Lower leg skin (tissue), 3 donors: ENCODE measurements around the gene MEIOB.

Experiments
- CTCF ChIP-seq, 3 donors: fragments of 450-650 bp; IDR thresholded peaks; one replicate each; pipeline ENCODE4 v1.5.1; 2016; ENCODE audit warnings: antibody characterized with exemption in 3 of 3, mild to moderate bottlenecking in 3 of 3, moderate library complexity in 2 of 3
- POLR2A ChIP-seq, 2 donors: fragments of 450-650 bp; IDR thresholded peaks; one replicate each; pipeline ENCODE4 v1.6.1; 2016 to 2017; ENCODE audit warnings: antibody characterized with exemption in 2 of 2, mild to moderate bottlenecking in 1 of 2, moderate library complexity in 1 of 2

DNA sequence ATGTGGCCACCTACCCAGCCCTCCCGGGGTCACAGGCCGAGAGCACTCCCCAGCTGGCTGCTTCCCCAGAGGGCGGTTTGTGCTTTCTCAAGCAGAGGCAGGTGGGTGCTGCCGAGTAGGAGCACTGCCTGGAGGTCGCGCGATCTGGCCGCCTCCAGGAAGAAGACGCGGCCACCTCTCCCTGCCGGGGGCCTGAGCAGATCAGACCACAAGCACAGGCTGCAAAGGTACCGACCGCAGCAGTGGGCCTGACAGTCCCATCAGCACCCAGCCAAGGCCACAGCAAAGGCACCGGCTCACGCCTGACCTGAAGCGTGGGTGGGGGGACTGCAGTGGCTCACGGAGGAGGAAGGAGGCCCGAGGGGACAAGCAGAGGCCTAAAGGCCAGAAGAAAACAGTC is 63.3 kb downstream of the MEIOB start:
- TF ChIP-seq CTCF (IDR thresholded peaks at IDR 0.05) (no peak), POLR2A (IDR thresholded peaks at IDR 0.05) (no peak)
